Panc1 (cell line): ENCODE data around the gene GRIN2D. TPM values are rescaled to one million over a fixed set of nuclear protein-coding genes. Genes with fewer than 3 reads are reported as not detected.

ENCODE experiments used
- ATAC-seq: fragments of 200-7000 bp; cut with Tn5 transposase; 2 replicates; pipeline ENCODE4 v1.9.1; 2020; ENCODE audit warnings: mild to moderate bottlenecking, moderate library complexity
- BruUV-seq: library from RNA; stranded (reverse); fragments of 400-500 nt; replicated peaks from 2 replicates; lab custom pipeline; 2021; lab: Mats Ljungman, UMichigan
- CTCF ChIA-PET: fragments of 300-600 bp; sonication (Branson Sonifier 250); formaldehyde crosslinking; loops from one replicate; lab custom pipeline; 2022; ENCODE audit warnings: antibody characterized with exemption; lab: Charles Lee
- POLR2A ChIA-PET: fragments of 300-600 bp; sonication (Branson Sonifier 250); formaldehyde crosslinking; loops from one replicate; lab custom pipeline; 2022; ENCODE audit warnings: antibody characterized with exemption; lab: Charles Lee
- DNase-seq: peaks from one replicate; pipeline ENCODE4 v3.0.0-alpha.2; 2010; ENCODE audit warnings: low read depth, low spot score
- H3K27ac ChIP-seq: 2 replicates; pipeline ENCODE4 v1.5.1; 2011; ENCODE audit warnings: mild to moderate bottlenecking, low read length, inconsistent platforms
- H3K27me3 ChIP-seq: fragments of 200-500 bp; sonication (Bioruptor generic); 2 replicates; pipeline ENCODE4 v1.6.0; 2014; ENCODE audit warnings: low read length, inconsistent platforms; ENCODE audit not compliant: control insufficient read depth, insufficient read depth
- H3K36me3 ChIP-seq: fragments of 200-500 bp; sonication (Bioruptor generic); 2 replicates; pipeline ENCODE4 v1.5.1; 2014; ENCODE audit warnings: inconsistent platforms, mild to moderate bottlenecking, low read length, moderate library complexity; ENCODE audit not compliant: control insufficient read depth, insufficient read depth
- H3K4me1 ChIP-seq: 2 replicates; pipeline ENCODE4 v1.5.1; 2011; ENCODE audit warnings: inconsistent platforms, mild to moderate bottlenecking, low read length, moderate library complexity; ENCODE audit not compliant: control insufficient read depth, insufficient read depth
- H3K4me3 ChIP-seq, 2 experiments: 2 replicates each; pipeline ENCODE4 v1.5.1; 2011 to 2012; ENCODE audit warnings: low read depth in 2 of 2, low read length in 2 of 2, mild to moderate bottlenecking in 2 of 2, inconsistent platforms in 1 of 2, moderate library complexity in 1 of 2
- H3K9me3 ChIP-seq: fragments of 200-500 bp; sonication (Bioruptor generic); 2 replicates; pipeline ENCODE4 v1.5.1; 2014; ENCODE audit warnings: low read depth, mild to moderate bottlenecking, inconsistent platforms, low read length, moderate library complexity; ENCODE audit not compliant: control insufficient read depth, insufficient read depth
- CTCF ChIP-seq: fragments of 450-650 bp; IDR thresholded peaks from 2 replicates; pipeline ENCODE4 v1.5.1; 2017; ENCODE audit warnings: mild to moderate bottlenecking
- POLR2AphosphoS5 ChIP-seq: IDR thresholded peaks from 2 replicates; pipeline ENCODE4 v1.6.1; 2012; ENCODE audit warnings: mild to moderate bottlenecking, low read depth, low read length, moderate library complexity
- REST ChIP-seq, 2 experiments: IDR thresholded peaks; 2 replicates each; pipeline ENCODE4 v1.6.1; 2011 to 2012; ENCODE audit warnings: low read depth in 2 of 2, control low read depth in 1 of 2, low read length in 1 of 2, mild to moderate bottlenecking in 1 of 2, moderate library complexity in 1 of 2; ENCODE audit not compliant: insufficient read depth in 1 of 2
- SIN3A ChIP-seq: IDR thresholded peaks from 2 replicates; pipeline ENCODE4 v1.6.1; 2012; ENCODE audit warnings: low read depth, mild to moderate bottlenecking, low read length, moderate library complexity, borderline replicate concordance; ENCODE audit not compliant: insufficient read depth
- TCF7L2 ChIP-seq: IDR thresholded peaks from 2 replicates; pipeline ENCODE4 v1.6.1; 2011; ENCODE audit warnings: mild to moderate bottlenecking, low read depth, low read length, inconsistent platforms
- in situ Hi-C: cut with HindIII; loops from 2 replicates; pipeline ENCODE4 v1.10.0; 2016; ENCODE audit warnings: low sequenced_read_pairs, low pct_unique_long_range_greater_than_20kb
- intact Hi-C: fragments of 100-400 bp; cut with micrococcal nuclease; formaldehyde crosslinking; loops from one replicate; pipeline ENCODE4 v1.10.0; 2022; ENCODE audit not compliant: unreplicated experiment
- total RNA-seq: library from RNA; stranded (reverse); gene quantifications from one replicate; pipeline ENCODE4 v1.2.1, GENCODE V29; 2021; ENCODE audit not compliant: unreplicated experiment

GRIN2D gene
- total RNA-seq, 1 experiment from 2014 or later: 6.2 TPM

GRCh38 chr19:48368936-48369335 is 24.5 kb upstream of the GRIN2D start:
- H3K4me3 ChIP-seq: no peak overlapping the region
- no peaks in the 10 kb centered on the region for H3K9me3 ChIP-seq
- intact Hi-C loops (no loop called here), in situ Hi-C loops (no loop called here)
- no peak overlapping the region for H3K27ac ChIP-seq
- ChIA-PET POLR2A (no interaction called here), CTCF (no interaction called here)
- DNase-seq: no peak
- no TSS peak for BruUV-seq
- no peaks in the 10 kb centered on the region; the same call in 1 of the 2 replicates for H3K4me1 ChIP-seq
- no peaks in the 10 kb centered on the region for H3K27me3 ChIP-seq
- ATAC-seq: no peak
- TF ChIP-seq SIN3A (no peak), TCF7L2 (no peak), REST (IDR thresholded peaks at IDR 0.05; ENCODE audit: insufficient read depth in 1 of 2, low read depth in 2 of 2, low read length in 1 of 2) (no peak), POLR2AphosphoS5 (no peak), CTCF (no peak)
- H3K36me3 ChIP-seq: no peaks in the 10 kb centered on the region

- Histone ChIP-seq H3K9me3 (no peaks in the 10 kb centered on the region), H3K4me1 (no peaks in the 10 kb centered on the region), H3K4me3 (no peak overlapping the region), H3K36me3 (no peaks in the 10 kb centered on the region), H3K27ac (no peak overlapping the region), H3K27me3 (no peaks in the 10 kb centered on the region)
- intact Hi-C loops (no loop called here), in situ Hi-C loops (no loop called here)
- ATAC-seq (no peak), DNase-seq (no peak)
- ChIA-PET POLR2A (no interaction called here), CTCF (no interaction called here)
- BruUV-seq: no TSS peak
- TF ChIP-seq CTCF (no peak), SIN3A (no peak), REST (IDR thresholded peaks at IDR 0.05; ENCODE audit: insufficient read depth in 1 of 2, low read depth in 2 of 2, low read length in 1 of 2) (no peak), TCF7L2 (no peak), POLR2AphosphoS5 (no peak)
Measured at GRCh38 chr19:48370955-48371354, 22.5 kb upstream of the GRIN2D start.
